Stimulated activated CD4-positive, alpha-beta T cell treated with anti-CD3 and anti-CD28 coated beads, Interleukin-4, amount 100 ng/mL, for 24 hours (primary cell): ENCODE data around the gene CIZ1.
"Not testable (repeated sequence)": the region's sequence is repeated elsewhere in the genome, so short reads cannot be mapped to it uniquely, and the experiment has no call there.

Experiments used
- DNase-seq: peaks from one replicate; pipeline ENCODE4 v3.0.0-alpha.2; 2020

Gene CIZ1

GRCh38 chr9:128191406-128192046, at the start of gene CIZ1:
Gene CIZ1, minus strand, starts transcription at chr9:128191572. Its CDS starts 715 bp downstream, at chr9:128190857.
- DNase-seq = peak; percentile 74

- DNase-seq = no peak
Measured at GRCh38 chr9:128233817-128234406, 42.5 kb upstream of the CIZ1 start.

- no peak for DNase-seq
Measured at GRCh38 chr9:128232528-128233428, 41.4 kb upstream of the CIZ1 start.

GRCh38 chr9:128231638-128232527, 40.5 kb upstream of the CIZ1 start:
- no peak for DNase-seq

- DNase-seq = not testable (repeated sequence)
Measured at GRCh38 chr9:128230897-128231296, 39.5 kb upstream of the CIZ1 start.

- no peak for DNase-seq
Measured at GRCh38 chr9:128226412-128226801, 35.0 kb upstream of the CIZ1 start.

- no peak for DNase-seq
Measured at GRCh38 chr9:128225770-128226411, 34.5 kb upstream of the CIZ1 start.

- no peak for DNase-seq
Measured at GRCh38 chr9:128224877-128225276, 33.5 kb upstream of the CIZ1 start.

- no peak for DNase-seq
Measured at GRCh38 chr9:128222880-128223670, 31.7 kb upstream of the CIZ1 start.

- no peak for DNase-seq
Measured at GRCh38 chr9:128222026-128222425, 30.7 kb upstream of the CIZ1 start.

GRCh38 chr9:128219831-128220230, 28.5 kb upstream of the CIZ1 start:
- DNase-seq = no peak

- peak; percentile 93 for DNase-seq
Measured at GRCh38 chr9:128218518-128219389, 27.4 kb upstream of the CIZ1 start.

- no peak for DNase-seq
Measured at GRCh38 chr9:128218172-128218517, 26.8 kb upstream of the CIZ1 start.

- DNase-seq = no peak
Measured at GRCh38 chr9:128216781-128217553, 25.6 kb upstream of the CIZ1 start.

GRCh38 chr9:128215491-128216409, 24.4 kb upstream of the CIZ1 start:
- DNase-seq = no peak

- DNase-seq = no peak
Measured at GRCh38 chr9:128214571-128215490, 23.5 kb upstream of the CIZ1 start.

GRCh38 chr9:128213746-128214497, 22.6 kb upstream of the CIZ1 start:
- no peak for DNase-seq
